ENCODE results near the gene RNU6-8. TPM values are rescaled to one million over a fixed set of nuclear protein-coding genes. Genes with fewer than 3 reads are reported as not detected.

The RNU6-8 gene
- polyA plus RNA-seq: not detected

DNA sequence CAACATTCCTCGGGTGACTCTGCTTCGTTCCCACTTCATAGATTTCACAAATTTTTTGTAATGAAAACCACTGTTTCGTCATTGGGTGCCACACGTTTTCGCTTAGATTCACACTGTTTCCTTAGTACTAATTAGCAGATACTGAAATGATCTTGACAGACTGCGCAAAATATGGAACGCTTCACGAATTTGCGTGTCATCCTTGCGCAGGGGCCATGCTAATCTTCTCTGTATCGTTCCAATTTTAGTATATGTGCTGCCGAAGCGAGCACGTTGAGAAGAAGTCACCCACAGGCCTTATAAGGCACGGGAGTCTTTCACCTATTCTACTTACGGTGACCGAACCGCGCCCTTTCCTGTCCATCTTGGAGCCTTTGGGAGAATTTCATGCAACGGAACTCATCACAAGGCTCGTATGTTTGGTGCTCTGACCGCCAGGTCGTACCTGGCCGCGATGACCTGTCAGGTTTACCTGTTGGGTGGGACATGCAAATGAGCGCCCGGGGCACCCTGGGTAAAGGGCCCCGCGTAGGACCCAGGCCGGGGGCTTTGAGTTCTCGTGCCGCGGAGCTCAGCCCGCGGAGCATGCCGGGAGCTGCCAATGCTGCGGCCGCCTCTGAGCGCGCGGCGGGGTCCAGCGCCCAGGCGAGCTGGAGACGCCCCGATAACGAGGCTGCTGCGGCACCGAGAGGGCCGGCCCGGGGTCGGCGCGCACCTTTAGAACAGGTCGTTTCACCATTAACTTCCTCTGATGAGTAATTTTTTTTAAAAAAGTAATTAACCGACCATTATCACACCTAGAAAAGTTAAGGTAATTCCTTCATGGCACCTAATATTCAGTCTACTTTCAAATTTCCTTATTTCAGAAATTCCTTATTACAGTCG lies at the start of gene RNU6-8:
Gene RNU6-8, minus strand, starts transcription at position 272 of the 885 bp plus-strand sequence.
- peak within 1 kb of the TSS; percentile 83 to 92 (median 88) for H3K4me3 Mint-ChIP-seq

GRCh38 chr14:32252030-32252670 lies 49.1 kb upstream of the RNU6-8 start:
- no peak overlapping the region for H3K27ac Mint-ChIP-seq
- DNase-seq: peak; percentile 46 to 63 (median 57)

More for the DNA sequence above, at the start of gene RNU6-8:
- H3K27me3 Mint-ChIP-seq (ENCODE audit: low read depth in 3 of 3): peaks cover 24 to 26% (median 25%) of the 10 kb centered on the region in 3 donors
- peaks cover 35 to 39% of the 10 kb centered on the region in 2 donors for H3K4me1 Mint-ChIP-seq
- peak within 1 kb of the TSS; percentile 86 to 96 (median 93) for H3K27ac Mint-ChIP-seq
- peak; percentile 81 to 88 (median 82) for DNase-seq
- H3K36me3 Mint-ChIP-seq: no peaks in the 10 kb centered on the region
- H3K9me3 Mint-ChIP-seq: no peaks in the 10 kb centered on the region

DNA sequence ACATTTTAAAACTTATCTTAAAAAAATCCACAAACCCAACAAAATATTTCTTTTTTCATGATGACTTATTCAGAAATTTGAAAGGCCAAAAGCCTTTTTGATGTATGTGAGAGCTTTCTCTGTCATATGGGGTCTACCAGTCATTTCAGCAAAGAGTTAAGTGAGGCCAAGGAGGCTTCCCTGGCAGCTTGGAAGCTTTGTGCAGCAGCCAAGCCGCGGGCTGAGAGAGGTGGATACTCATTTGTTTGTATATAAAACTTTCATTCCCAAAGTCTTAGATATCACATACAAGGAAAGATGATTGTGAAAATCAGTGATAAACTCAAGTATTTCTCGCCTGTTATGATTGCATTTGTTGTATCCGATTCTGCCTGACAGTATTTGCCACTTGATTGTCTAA lies 48.5 kb upstream of the RNU6-8 start:
- DNase-seq: no peak
- H3K9me3 Mint-ChIP-seq: no peaks in the 10 kb centered on the region
- no peaks in the 10 kb centered on the region for H3K4me1 Mint-ChIP-seq
- H3K27ac Mint-ChIP-seq: no peak overlapping the region
- no peaks in the 10 kb centered on the region for H3K27me3 Mint-ChIP-seq (ENCODE audit: low read depth in 3 of 3)
- no peak overlapping the region for H3K4me3 Mint-ChIP-seq
- no peaks in the 10 kb centered on the region for H3K36me3 Mint-ChIP-seq

More at GRCh38 chr14:32252030-32252670, 49.1 kb upstream of the RNU6-8 start:
- Mint-ChIP-seq H3K36me3 (no peaks in the 10 kb centered on the region), H3K9me3 (no peaks in the 10 kb centered on the region), H3K27me3 (ENCODE audit: low read depth in 3 of 3) (no peaks in the 10 kb centered on the region), H3K4me1 (no peaks in the 10 kb centered on the region), H3K4me3 (no peak overlapping the region)

GRCh38 chr14:32250681-32251080 lies 47.6 kb upstream of the RNU6-8 start:
- H3K27me3 Mint-ChIP-seq (ENCODE audit: low read depth in 3 of 3): no peaks in the 10 kb centered on the region
- no peak overlapping the region for H3K4me3 Mint-ChIP-seq
- no peaks in the 10 kb centered on the region for H3K4me1 Mint-ChIP-seq
- no peaks in the 10 kb centered on the region for H3K36me3 Mint-ChIP-seq
- H3K9me3 Mint-ChIP-seq: no peaks in the 10 kb centered on the region
- DNase-seq: no peak
- no peak overlapping the region for H3K27ac Mint-ChIP-seq

DNA sequence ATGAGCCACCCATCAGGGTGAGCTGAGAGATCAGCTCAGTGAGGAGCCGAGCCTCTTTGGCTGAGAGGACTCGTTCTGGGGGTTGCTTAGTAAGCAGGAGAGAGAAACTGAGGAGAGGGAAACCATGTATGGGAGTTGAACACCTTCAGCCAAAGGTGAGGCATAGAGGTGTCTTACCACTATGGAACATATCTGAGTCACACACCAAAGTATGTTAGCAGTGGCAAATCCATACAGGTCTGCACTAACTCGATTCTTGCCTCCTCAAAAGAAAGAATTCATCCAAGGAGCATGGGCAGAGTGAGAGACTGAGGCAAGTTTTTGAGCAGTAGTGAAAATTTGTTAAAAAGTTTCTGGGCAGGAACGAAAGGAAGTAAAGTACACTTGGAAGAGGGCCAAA lies 46.7 kb upstream of the RNU6-8 start:
- Mint-ChIP-seq H3K4me1 (no peaks in the 10 kb centered on the region), H3K4me3 (no peak overlapping the region), H3K27me3 (ENCODE audit: low read depth in 3 of 3) (no peaks in the 10 kb centered on the region), H3K9me3 (no peaks in the 10 kb centered on the region), H3K27ac (no peak overlapping the region), H3K36me3 (no peaks in the 10 kb centered on the region)
- DNase-seq: no peak

GRCh38 chr14:32249371-32249770 lies 46.3 kb upstream of the RNU6-8 start:
- no peaks in the 10 kb centered on the region for H3K9me3 Mint-ChIP-seq
- no peaks in the 10 kb centered on the region for H3K27me3 Mint-ChIP-seq (ENCODE audit: low read depth in 3 of 3)
- H3K4me3 Mint-ChIP-seq: no peak overlapping the region
- no peak overlapping the region for H3K27ac Mint-ChIP-seq
- no peak for DNase-seq
- no peaks in the 10 kb centered on the region for H3K36me3 Mint-ChIP-seq
- no peaks in the 10 kb centered on the region for H3K4me1 Mint-ChIP-seq

- no peak for DNase-seq
- Mint-ChIP-seq H3K27ac (no peak overlapping the region), H3K9me3 (no peaks in the 10 kb centered on the region), H3K4me3 (no peak overlapping the region), H3K4me1 (no peaks in the 10 kb centered on the region), H3K27me3 (ENCODE audit: low read depth in 3 of 3) (no peaks in the 10 kb centered on the region), H3K36me3 (no peaks in the 10 kb centered on the region)
Observed at GRCh38 chr14:32246751-32247150, 43.7 kb upstream of the RNU6-8 start.

DNA sequence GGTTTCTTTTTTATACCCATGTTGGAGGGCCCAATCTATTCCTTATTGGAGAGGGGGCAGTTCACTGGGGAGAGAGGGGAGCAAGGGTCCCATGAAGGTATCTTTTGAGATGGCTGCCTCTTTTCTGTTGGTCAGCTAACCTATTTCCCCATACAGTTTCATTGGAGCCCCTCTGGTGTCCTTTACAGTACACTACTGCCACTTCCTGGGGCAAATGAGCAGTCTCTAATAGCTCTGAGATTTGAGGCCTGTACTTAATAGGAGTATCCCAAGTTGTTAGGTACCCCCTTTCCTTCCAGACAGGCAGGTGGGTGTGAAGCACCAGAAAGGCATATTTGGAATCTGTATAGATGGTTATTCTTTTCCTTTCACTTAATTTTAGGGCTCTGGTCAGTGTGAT lies 41.3 kb upstream of the RNU6-8 start:
- no peaks in the 10 kb centered on the region for H3K9me3 Mint-ChIP-seq
- H3K4me1 Mint-ChIP-seq: no peaks in the 10 kb centered on the region
- no peak for DNase-seq
- H3K36me3 Mint-ChIP-seq: no peaks in the 10 kb centered on the region
- H3K4me3 Mint-ChIP-seq: no peak overlapping the region
- H3K27me3 Mint-ChIP-seq (ENCODE audit: low read depth in 3 of 3): peaks cover 0 to 5% (median 0%) of the 10 kb centered on the region in 3 donors
- H3K27ac Mint-ChIP-seq: no peak overlapping the region

GRCh38 chr14:32233260-32233659 lies 30.2 kb upstream of the RNU6-8 start:
- Mint-ChIP-seq H3K27ac (peak overlapping the region in 1 of 6 donors; percentile 9), H3K4me1 (peaks cover 0 to 6% of the 10 kb centered on the region in 2 donors), H3K36me3 (no peaks in the 10 kb centered on the region), H3K27me3 (ENCODE audit: low read depth in 3 of 3) (peaks cover 0 to 3% (median 2%) of the 10 kb centered on the region in 3 donors), H3K4me3 (no peak overlapping the region), H3K9me3 (peaks cover 0 to 4% (median 0%) of the 10 kb centered on the region in 6 donors)
- DNase-seq: no peak

DNA sequence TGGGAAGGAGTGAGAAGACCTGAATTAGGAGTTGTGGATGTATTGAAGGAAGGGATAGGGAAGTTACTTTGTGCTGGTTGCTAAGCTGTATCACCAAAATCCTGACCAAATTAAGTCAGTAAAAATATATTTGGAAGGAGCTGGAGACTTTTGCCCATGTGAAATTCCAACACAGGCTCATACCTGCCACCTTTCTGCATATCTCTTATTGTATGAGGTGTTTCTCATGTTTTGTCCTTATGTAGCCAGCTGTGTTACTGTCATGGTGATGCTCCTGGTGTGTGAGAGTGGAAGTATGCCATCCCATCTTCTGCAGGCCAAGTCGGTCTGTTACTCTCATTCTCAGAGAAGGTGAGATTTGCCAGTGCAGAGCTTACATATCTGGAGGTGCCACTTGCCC lies 29.4 kb upstream of the RNU6-8 start:
- Mint-ChIP-seq H3K4me1 (peaks cover 0 to 6% of the 10 kb centered on the region in 2 donors), H3K36me3 (no peaks in the 10 kb centered on the region)

DNA sequence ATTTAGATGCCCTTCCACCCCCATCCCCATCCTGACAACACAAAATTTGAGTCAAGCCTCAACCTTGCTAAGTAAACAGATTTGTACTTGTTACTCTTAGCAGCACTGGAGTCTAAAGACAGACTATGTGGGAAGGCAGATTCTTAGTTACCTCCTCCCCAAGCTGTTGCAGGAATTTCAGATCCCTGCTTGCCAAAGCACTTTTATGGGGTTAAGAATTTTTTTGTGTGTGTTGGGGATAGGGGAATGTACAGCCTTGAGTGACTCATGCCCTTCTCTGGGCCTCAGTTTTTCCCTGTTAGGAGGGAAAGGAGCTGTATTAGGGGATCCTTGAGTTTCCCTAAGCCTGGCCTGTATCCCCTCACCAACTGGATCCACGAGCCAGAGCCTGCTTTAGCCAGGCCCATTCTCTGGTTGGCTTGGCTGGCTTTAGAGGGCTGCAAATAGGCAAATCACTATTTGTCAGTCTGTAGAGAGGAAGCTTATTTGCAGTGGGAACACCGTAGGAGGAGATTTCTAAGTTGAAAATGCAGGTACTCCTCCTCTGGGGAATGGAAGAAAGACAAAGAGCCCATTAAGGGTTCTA lies 27.7 kb upstream of the RNU6-8 start:
- Mint-ChIP-seq H3K27me3 (ENCODE audit: low read depth in 3 of 3) (peaks cover 0 to 4% (median 3%) of the 10 kb centered on the region in 3 donors), H3K27ac (no peak overlapping the region), H3K9me3 (peaks cover 0 to 2% (median 0%) of the 10 kb centered on the region in 6 donors), H3K36me3 (no peaks in the 10 kb centered on the region), H3K4me3 (no peak overlapping the region), H3K4me1 (peaks cover 0 to 6% of the 10 kb centered on the region in 2 donors)
- no peak for DNase-seq

More for the DNA sequence above, 29.4 kb upstream of the RNU6-8 start:
- DNase-seq: no peak
- Mint-ChIP-seq H3K27ac (no peak overlapping the region), H3K27me3 (ENCODE audit: low read depth in 3 of 3) (peaks cover 0 to 3% (median 2%) of the 10 kb centered on the region in 3 donors), H3K4me3 (no peak overlapping the region), H3K9me3 (peaks cover 0 to 4% (median 0%) of the 10 kb centered on the region in 6 donors)

- no peak for DNase-seq
- H3K27me3 Mint-ChIP-seq (ENCODE audit: low read depth in 3 of 3): peaks cover 0 to 6% (median 3%) of the 10 kb centered on the region in 3 donors
- peaks cover 0 to 2% (median 0%) of the 10 kb centered on the region in 6 donors for H3K9me3 Mint-ChIP-seq
- H3K27ac Mint-ChIP-seq: no peak overlapping the region
- no peak overlapping the region for H3K4me3 Mint-ChIP-seq
- peaks cover 0 to 6% of the 10 kb centered on the region in 2 donors for H3K4me1 Mint-ChIP-seq
- H3K36me3 Mint-ChIP-seq: no peaks in the 10 kb centered on the region
Observed at GRCh38 chr14:32230181-32230580, 27.1 kb upstream of the RNU6-8 start.

DNA sequence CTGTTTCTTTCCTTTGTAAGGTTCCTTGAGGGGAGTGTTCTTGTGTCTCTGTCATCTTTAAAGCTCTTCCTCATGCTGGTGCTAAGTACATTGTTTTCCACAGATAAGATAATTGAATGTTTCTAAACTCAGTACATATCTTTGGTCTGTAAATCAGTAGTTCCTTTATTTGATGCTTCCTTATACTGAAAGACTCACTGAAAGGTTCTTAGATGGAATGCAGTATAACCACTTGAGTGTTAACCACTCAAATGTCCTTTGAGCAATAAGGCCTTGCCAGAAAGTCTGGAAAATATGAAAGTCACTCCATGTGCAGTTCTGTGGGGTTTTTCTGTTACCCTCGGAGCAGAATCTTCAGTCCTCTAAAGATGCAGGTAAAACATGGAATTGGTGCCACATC lies 23.0 kb upstream of the RNU6-8 start:
- DNase-seq: no peak
- no peaks in the 10 kb centered on the region for H3K4me1 Mint-ChIP-seq
- no peak overlapping the region for H3K27ac Mint-ChIP-seq
- no peaks in the 10 kb centered on the region for H3K9me3 Mint-ChIP-seq
- no peaks in the 10 kb centered on the region for H3K36me3 Mint-ChIP-seq
- no peak overlapping the region for H3K4me3 Mint-ChIP-seq
- H3K27me3 Mint-ChIP-seq (ENCODE audit: low read depth in 3 of 3): peaks cover 0 to 6% (median 3%) of the 10 kb centered on the region in 3 donors

DNA sequence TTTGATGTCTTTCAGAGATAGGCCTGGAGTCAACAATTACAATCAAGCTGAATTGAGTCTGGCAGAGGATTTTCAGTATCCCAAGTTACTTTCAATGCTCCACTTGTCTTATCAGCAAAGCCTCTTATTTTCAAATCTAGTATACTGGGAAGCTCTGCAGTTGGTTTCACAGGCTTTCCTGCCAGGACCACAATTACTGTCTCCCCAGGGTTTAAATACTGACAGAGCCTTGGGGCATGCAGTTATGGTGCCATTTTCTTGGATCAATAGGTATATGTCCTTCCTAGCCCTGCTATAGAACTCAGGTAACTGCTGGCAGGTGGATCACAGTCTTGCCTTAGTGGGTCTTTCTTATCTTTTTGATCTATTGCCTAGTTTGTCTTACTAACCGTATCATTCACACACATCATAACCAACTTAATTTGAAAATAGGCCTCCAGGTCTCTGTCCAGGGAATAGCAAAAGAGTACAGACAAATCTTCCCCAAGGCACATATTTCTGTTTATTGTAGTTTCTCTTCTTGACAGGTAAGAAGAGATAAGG lies 22.4 kb upstream of the RNU6-8 start:
- no peak for DNase-seq
- H3K27ac Mint-ChIP-seq: no peak overlapping the region
- H3K4me3 Mint-ChIP-seq: no peak overlapping the region
- no peaks in the 10 kb centered on the region for H3K9me3 Mint-ChIP-seq
- no peaks in the 10 kb centered on the region for H3K4me1 Mint-ChIP-seq
- H3K27me3 Mint-ChIP-seq (ENCODE audit: low read depth in 3 of 3): peaks cover 0 to 6% (median 3%) of the 10 kb centered on the region in 3 donors
- H3K36me3 Mint-ChIP-seq: no peaks in the 10 kb centered on the region

Data from immature natural killer cell (primary cell).